ENCODE measurements around the gene ID4.
"Not testable (repeated sequence)": the region's sequence is repeated elsewhere in the genome, so short reads cannot be mapped to it uniquely, and the experiment has no call there.

Gene ID4

DNA sequence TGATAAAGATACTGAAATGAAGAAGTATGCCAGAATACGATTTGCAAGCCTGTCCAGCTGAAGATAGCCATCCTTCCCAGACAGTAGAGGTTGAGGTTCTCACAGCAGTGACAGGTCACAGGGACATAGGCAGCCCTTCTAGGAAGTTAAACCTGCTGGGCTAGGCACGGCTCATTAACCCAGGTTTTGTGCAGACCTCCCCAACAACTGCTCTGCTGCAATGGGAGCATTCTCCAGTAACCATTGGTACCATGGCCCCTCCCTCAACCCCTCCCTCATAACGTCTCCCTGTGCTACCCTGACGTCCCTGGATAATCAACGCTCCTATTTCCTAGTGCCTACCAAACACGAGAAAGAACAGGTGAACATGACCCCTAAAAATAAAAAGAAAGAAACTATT, 15.8 kb downstream of the ID4 start:
- H3K4me3 ChIP-seq (ENCODE audit: low read depth, low read length), result no peak overlapping the region
- DNase-seq (ENCODE audit: low read depth), result no peak
- TF ChIP-seq, protein P1, sequence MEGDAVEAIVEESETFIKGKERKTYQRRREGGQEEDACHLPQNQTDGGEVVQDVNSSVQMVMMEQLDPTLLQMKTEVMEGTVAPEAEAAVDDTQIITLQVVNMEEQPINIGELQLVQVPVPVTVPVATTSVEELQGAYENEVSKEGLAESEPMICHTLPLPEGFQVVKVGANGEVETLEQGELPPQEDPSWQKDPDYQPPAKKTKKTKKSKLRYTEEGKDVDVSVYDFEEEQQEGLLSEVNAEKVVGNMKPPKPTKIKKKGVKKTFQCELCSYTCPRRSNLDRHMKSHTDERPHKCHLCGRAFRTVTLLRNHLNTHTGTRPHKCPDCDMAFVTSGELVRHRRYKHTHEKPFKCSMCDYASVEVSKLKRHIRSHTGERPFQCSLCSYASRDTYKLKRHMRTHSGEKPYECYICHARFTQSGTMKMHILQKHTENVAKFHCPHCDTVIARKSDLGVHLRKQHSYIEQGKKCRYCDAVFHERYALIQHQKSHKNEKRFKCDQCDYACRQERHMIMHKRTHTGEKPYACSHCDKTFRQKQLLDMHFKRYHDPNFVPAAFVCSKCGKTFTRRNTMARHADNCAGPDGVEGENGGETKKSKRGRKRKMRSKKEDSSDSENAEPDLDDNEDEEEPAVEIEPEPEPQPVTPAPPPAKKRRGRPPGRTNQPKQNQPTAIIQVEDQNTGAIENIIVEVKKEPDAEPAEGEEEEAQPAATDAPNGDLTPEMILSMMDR (IDR thresholded peaks at IDR 0.05; ENCODE audit: insufficient read depth, low read depth, low read length, missing control alignments), result no peak

DNA sequence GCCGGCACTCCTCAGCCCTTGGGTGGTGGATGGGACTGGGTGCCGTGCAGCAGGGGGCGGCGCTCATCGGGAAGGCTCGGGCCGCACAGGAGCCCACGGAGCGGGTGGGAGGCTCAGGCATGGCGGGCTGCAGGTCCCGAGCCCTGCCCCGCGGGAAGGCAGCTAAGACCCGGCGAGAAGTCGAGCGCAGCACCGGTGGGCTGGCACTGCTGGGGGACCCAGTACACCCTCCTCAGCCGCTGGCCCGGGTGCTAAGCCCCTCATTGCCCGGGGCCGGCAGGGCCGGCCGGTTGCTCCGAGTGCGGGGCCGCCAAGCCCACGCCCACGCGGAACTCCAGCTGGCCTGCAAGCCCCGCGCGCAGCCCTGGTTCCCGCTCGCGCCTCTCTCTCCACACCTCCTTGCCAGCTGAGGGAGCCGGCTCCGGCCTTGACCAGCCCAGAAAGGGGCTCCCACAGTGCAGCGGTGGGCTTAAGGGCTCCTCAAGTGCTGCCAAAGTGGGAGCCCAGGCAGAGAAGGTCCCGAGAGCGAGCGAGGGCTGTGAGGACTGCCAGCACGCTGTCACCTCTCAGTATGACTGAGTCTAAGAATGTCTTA, 17.3 kb downstream of the ID4 start:
- not testable (repeated sequence) for DNase-seq (ENCODE audit: low read depth); H3K4me3 ChIP-seq (ENCODE audit: low read depth, low read length)

DNA sequence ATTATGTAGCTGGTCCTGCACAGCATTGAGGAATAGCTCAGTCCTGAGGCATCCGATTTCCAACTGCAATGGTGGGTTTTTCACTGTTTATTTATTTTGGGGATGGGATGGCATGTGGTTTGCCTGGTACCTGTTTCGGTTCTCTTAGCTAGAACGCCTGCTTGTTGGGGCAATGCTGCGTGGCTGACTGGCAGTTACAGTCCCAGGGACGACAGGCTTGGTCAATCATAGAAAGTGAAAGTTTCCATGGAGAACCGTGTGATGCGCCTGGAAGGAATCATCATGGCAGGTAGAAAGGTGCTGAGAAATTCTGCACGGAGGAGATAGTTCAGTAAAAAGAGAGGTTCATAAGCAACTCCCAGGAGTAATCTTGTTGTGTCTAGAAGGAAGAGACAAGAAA, 18.4 kb downstream of the ID4 start:
- H3K4me3 ChIP-seq (ENCODE audit: low read depth, low read length), result no peak overlapping the region
- no peak for DNase-seq (ENCODE audit: low read depth)
- TF ChIP-seq, protein P1 (IDR thresholded peaks at IDR 0.05; ENCODE audit: insufficient read depth, low read depth, low read length, missing control alignments), result no peak

DNA sequence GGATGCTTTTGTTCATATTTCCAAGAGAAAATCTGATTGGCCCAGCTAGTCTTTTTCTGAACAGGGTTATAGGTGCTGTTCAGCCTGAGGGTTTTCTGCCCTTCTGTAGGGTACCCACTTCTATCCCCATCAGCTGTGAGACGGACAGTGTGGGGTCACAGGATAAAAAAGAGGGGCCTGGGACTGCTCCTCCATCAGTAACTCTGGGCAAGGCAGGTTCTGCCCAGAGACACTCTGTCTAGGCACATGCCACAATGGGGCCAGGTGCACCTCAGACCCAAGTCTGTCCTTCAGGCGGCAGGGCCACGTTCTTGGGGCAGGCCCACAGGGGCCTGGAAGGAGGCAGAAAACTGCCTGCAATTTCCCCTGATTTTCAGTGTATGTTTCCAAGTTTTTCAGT, 20.0 kb downstream of the ID4 start:
- no peak for DNase-seq (ENCODE audit: low read depth)
- TF ChIP-seq, protein P1 (IDR thresholded peaks at IDR 0.05; ENCODE audit: insufficient read depth, low read depth, low read length, missing control alignments), result no peak

DNA sequence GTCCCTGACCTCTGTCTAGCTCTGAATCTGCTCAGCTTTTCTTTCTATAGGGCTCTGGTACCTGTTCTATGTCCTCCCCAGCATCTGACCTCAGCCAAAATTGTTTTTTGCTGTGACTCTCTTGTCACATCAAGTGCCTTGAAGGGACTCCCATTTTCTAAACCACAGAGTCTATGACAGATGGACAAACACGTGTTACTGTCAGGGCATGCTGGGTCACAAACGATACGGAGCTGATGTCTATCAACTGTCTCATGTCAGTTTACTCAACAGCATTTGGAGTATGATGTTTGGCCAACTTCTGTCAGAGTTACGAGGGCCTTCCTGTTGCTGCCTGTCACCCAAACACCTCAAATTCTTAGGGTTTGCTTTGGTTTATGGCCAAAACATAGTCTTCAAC, 20.5 kb downstream of the ID4 start:
- DNase-seq (ENCODE audit: low read depth), result no peak
- no peak overlapping the region for H3K4me3 ChIP-seq (ENCODE audit: low read depth, low read length)
- TF ChIP-seq, protein P1 (IDR thresholded peaks at IDR 0.05; ENCODE audit: insufficient read depth, low read depth, low read length, missing control alignments), result no peak

More for the DNA sequence above, 20.0 kb downstream of the ID4 start:
- H3K4me3 ChIP-seq (ENCODE audit: low read depth, low read length), result no peak overlapping the region

DNA sequence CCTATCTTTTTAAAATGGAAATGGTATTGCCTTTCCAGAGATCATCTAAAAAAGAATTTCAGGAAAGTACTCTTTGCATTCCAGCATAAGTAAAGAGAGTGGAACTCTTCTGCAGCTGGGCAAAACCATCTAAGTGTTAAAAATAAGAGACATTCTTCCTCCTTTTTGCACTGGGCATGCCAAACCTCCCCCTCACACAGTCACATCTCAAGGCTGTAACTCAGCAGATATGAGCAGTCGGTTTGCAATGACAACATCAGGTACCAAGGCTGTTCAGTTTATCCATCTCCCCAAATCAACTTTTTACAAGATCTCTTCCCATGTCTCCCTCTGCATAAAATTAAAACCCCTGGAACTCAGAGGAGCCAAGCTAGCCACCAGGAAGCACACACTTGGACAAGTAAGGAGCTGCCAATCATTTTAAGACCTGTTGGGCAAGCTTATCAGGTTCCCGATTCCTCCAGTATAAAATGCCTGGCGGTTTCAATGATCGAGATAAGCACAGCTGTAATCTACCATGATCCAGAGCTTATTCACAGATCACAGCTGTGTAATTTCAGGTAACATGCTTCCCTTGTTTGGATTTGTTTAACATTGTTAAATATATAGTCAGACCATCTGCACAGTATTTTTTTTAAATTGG, 23.2 kb downstream of the ID4 start:
- DNase-seq (ENCODE audit: low read depth), result no peak
- H3K4me3 ChIP-seq (ENCODE audit: low read depth, low read length), result no peak overlapping the region
- TF ChIP-seq, protein P1 (IDR thresholded peaks at IDR 0.05; ENCODE audit: insufficient read depth, low read depth, low read length, missing control alignments), result no peak

DNA sequence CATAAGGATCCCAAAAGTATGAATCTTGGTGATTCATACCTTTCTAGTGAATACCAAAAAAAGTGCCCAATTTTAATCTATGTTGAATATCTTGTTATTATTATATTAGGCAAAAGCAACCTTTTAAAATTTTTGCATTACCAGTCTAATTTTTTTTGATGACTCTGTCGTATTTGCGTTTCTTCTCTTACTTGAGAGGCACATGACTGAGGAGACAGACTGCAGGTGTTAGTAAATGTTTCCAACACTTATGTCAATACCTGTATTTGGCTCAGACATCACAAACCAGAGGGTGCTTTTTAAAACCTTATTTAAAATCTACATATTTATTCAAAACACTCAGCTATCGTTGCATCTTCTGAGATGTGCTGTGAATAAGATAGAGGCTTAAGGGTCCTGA, 27.1 kb downstream of the ID4 start:
- no peak overlapping the region for H3K4me3 ChIP-seq (ENCODE audit: low read depth, low read length)
- no peak for DNase-seq (ENCODE audit: low read depth)
- TF ChIP-seq, protein P1 (IDR thresholded peaks at IDR 0.05; ENCODE audit: insufficient read depth, low read depth, low read length, missing control alignments), result no peak

Measured in GM12865 (cell line).